B cell (primary cell): ENCODE results near the gene LUZP4. TPM values are rescaled to one million over a fixed set of nuclear protein-coding genes. Genes with fewer than 3 reads are reported as not detected.
"Not testable (repeated sequence)": the region's sequence is repeated elsewhere in the genome, so short reads cannot be mapped to it uniquely, and the experiment has no call there.

ENCODE experiments used
- ATAC-seq: fragments of 200-7000 bp; cut with Tn5 transposase; one replicate; pipeline ENCODE4 v1.10.0; 2021; ENCODE audit warnings: low read depth, mild to moderate bottlenecking, moderate number of reproducible peaks, moderate library complexity
- CTCF ChIA-PET: fragments of 350-600 bp; sonication (Branson Sonifier 250); formaldehyde crosslinking; loops from one replicate; lab custom pipeline; 2021; ENCODE audit warnings: antibody characterized with exemption, inconsistent platforms; lab: Charles Lee
- POLR2A ChIA-PET: fragments of 350-600 bp; sonication (Branson Sonifier 250); formaldehyde crosslinking; loops from one replicate; lab custom pipeline; 2021; ENCODE audit warnings: antibody characterized with exemption; lab: Charles Lee
- DNase-seq: peaks from one replicate; pipeline ENCODE4 v3.0.0; 2013
- H2AFZ ChIP-seq: 2 replicates; pipeline ENCODE4 v1.6.1; 2012; ENCODE audit warnings: mild to moderate bottlenecking, low read depth, low read length; ENCODE audit not compliant: insufficient read depth, poor library complexity, severe bottlenecking
- H3K27ac ChIP-seq, 2 donors: 1 replicate in 1 of 2; 2 replicates in 1 of 2; pipeline ENCODE4 v1.5.1; 2012 to 2013; ENCODE audit warnings: low read length in 2 of 2, mild to moderate bottlenecking in 2 of 2, moderate library complexity in 1 of 2
- H3K27me3 ChIP-seq, 4 experiments: fragments of 200-600 bp in 1 of 4; sonication (generic) in 1 of 4; replicated peaks in 1 of 4; 1 replicate in 2 of 4; 2 replicates in 2 of 4; pipeline versions ENCODE4 v1.6.1 to v1.7.0; 2013 to 2016; ENCODE audit warnings: low read length in 3 of 4, mild to moderate bottlenecking in 2 of 4, mixed read lengths in 1 of 4, moderate library complexity in 1 of 4; ENCODE audit not compliant: insufficient read depth in 4 of 4, control insufficient read depth in 3 of 4; ENCODE audit errors: control extremely low read depth in 1 of 4
- H3K36me3 ChIP-seq, 2 experiments: replicated peaks in 1 of 2; 1 replicate in 1 of 2; 2 replicates in 1 of 2; pipeline versions ENCODE4 v1.6.1 to v1.7.1; 2013; ENCODE audit warnings: low read length in 1 of 2; ENCODE audit not compliant: insufficient read depth in 2 of 2, control insufficient read depth in 1 of 2; ENCODE audit errors: control extremely low read depth in 1 of 2, extremely low read depth in 1 of 2
- H3K4me1 ChIP-seq, 2 donors: fragments of 200-600 bp in 1 of 2; sonication (generic) in 1 of 2; 1 replicate in 1 of 2; 2 replicates in 1 of 2; pipeline versions ENCODE4 v1.5.1 to v1.6.1; 2013 to 2017; ENCODE audit warnings: low read length in 2 of 2; ENCODE audit not compliant: control insufficient read depth in 2 of 2, insufficient read depth in 2 of 2
- H3K4me2 ChIP-seq: replicated peaks from 2 replicates; pipeline ENCODE3; 2012; ENCODE audit warnings: mild to moderate bottlenecking, low read depth, low read length; ENCODE audit not compliant: poor library complexity, severe bottlenecking
- H3K4me3 ChIP-seq, 5 experiments: fragments of 200-600 bp in 1 of 5; sonication (generic) in 1 of 5; 1 replicate in 3 of 5; 2 replicates in 2 of 5; pipeline versions ENCODE4 v1.5.1 to v1.7.0; 2011 to 2016; ENCODE audit warnings: low read length in 4 of 5, mild to moderate bottlenecking in 4 of 5, low read depth in 2 of 5, control low read depth in 1 of 5, moderate library complexity in 1 of 5; ENCODE audit not compliant: insufficient read depth in 1 of 5; ENCODE audit errors: control extremely low read depth in 1 of 5, extremely low read depth in 1 of 5
- H3K79me2 ChIP-seq: fragments of 200-600 bp; sonication (generic); one replicate; pipeline ENCODE4 v1.6.0; 2016; ENCODE audit warnings: low read length; ENCODE audit not compliant: control insufficient read depth, insufficient read depth
- H3K9ac ChIP-seq: fragments of 200-600 bp; sonication (generic); 2 replicates; pipeline ENCODE4 v1.6.1; 2017; ENCODE audit warnings: mild to moderate bottlenecking, low read length, moderate library complexity
- H3K9me3 ChIP-seq, 3 donors: one replicate each; pipeline versions ENCODE4 v1.6.1 to v1.7.1; 2013; ENCODE audit warnings: low read length in 2 of 3; ENCODE audit not compliant: control insufficient read depth in 2 of 3, insufficient read depth in 1 of 3; ENCODE audit errors: control extremely low read depth in 1 of 3
- H4K20me1 ChIP-seq: 2 replicates; pipeline ENCODE4 v1.6.0; 2012; ENCODE audit warnings: mild to moderate bottlenecking, low read length; ENCODE audit not compliant: insufficient read depth, control insufficient read depth, poor library complexity, severe bottlenecking
- H3K27ac Mint-ChIP-seq: one replicate; pipeline ENCODE4 v1.8.0; 2021; ENCODE audit warnings: mixed read lengths
- H3K27me3 Mint-ChIP-seq: one replicate; pipeline ENCODE4 v1.8.0; 2021; ENCODE audit warnings: mixed read lengths
- H3K4me1 Mint-ChIP-seq: one replicate; pipeline ENCODE4 v1.8.0; 2021; ENCODE audit warnings: mixed read lengths
- H3K4me3 Mint-ChIP-seq: one replicate; pipeline ENCODE4 v1.8.0; 2021; ENCODE audit warnings: mixed read lengths
- H3K9me3 Mint-ChIP-seq: one replicate; pipeline ENCODE4 v1.8.0; 2022; ENCODE audit warnings: mixed read lengths; ENCODE audit not compliant: insufficient read depth
- CTCF ChIP-seq: fragments of 200-600 bp; IDR thresholded peaks from one replicate; pipeline ENCODE4 v1.8.0; 2022; ENCODE audit warnings: antibody characterized with exemption, mild to moderate bottlenecking
- EZH2 ChIP-seq: IDR thresholded peaks from 2 replicates; pipeline ENCODE4 v1.6.1; 2012; ENCODE audit warnings: borderline replicate concordance, low read depth, mild to moderate bottlenecking, moderate library complexity, low read length; ENCODE audit not compliant: insufficient read depth, poor library complexity, severe bottlenecking
- WGBS: methylation state at CpG from one replicate; pipeline ENCODE4 v1.1.5; 2013; ENCODE audit warnings: missing lambda C conversion rate; ENCODE audit not compliant: insufficient coverage; 5-methylcytosine and 5-hydroxymethylcytosine counted together
- intact Hi-C: fragments of 100-400 bp; cut with micrococcal nuclease; formaldehyde crosslinking; loops from one replicate; pipeline ENCODE4 v1.10.0; 2022
- polyA plus RNA-seq: library from polyadenylated mRNA; depleted of rRNA; stranded (reverse); fragments of >200 nt; gene quantifications from 2 replicates; pipeline ENCODE4 v1.2.3, GENCODE V29; 2012
- total RNA-seq, 2 donors: library from RNA; stranded (reverse); fragments of 120-200 nt in 1 of 2; gene quantifications; 1 replicate in 1 of 2; 2 replicates in 1 of 2; pipeline versions ENCODE4 v1.2.3 to v1.2.4, GENCODE V29; 2013 to 2022

Gene LUZP4
- total and polyA plus RNA-seq, 2 donors (not counting 1 experiment from before 2014, with no cell fraction given), result not detected

GRCh38 chrX:115322375-115322774 is 32.9 kb downstream of the LUZP4 start:
- Histone ChIP-seq H3K36me3 (no peaks in the 10 kb centered on the region), H3K27ac (no peak overlapping the region), H4K20me1 (no peaks in the 10 kb centered on the region), H3K9me3 (no peaks in the 10 kb centered on the region), H3K4me3 (no peak overlapping the region), H3K4me1 (no peaks in the 10 kb centered on the region), H3K4me2 (no peak overlapping the region), H2AFZ (no peak overlapping the region), H3K27me3 (no peaks in the 10 kb centered on the region), H3K9ac (no peak overlapping the region), H3K79me2 (no peaks in the 10 kb centered on the region)
- ChIA-PET POLR2A (no interaction called here), CTCF (no interaction called here)
- no peak overlapping the region for H3K4me3 Mint-ChIP-seq
- ATAC-seq, result no peak
- no peak for DNase-seq
- H3K9me3 Mint-ChIP-seq, result no peaks in the 10 kb centered on the region
- H3K4me1 Mint-ChIP-seq, result no peaks in the 10 kb centered on the region
- intact Hi-C loops, result no loop called here
- TF ChIP-seq CTCF (no peak), EZH2 (no peak)
- H3K27me3 Mint-ChIP-seq, result no peaks in the 10 kb centered on the region
- no peak overlapping the region for H3K27ac Mint-ChIP-seq

- ChIA-PET CTCF (interaction anchor here (1.0 kb wide), 1 partner anchor 8 kb away, joined by 4 read pairs; no protein-coding TSS in a partner anchor), POLR2A (no interaction called here)
- H3K27me3 ChIP-seq, result no peaks in the 10 kb centered on the region
- intact Hi-C loops, result no loop called here
- Mint-ChIP-seq H3K4me3 (no peak overlapping the region), H3K27me3 (peaks cover 4% of the 10 kb centered on the region), H3K4me1 (no peaks in the 10 kb centered on the region), H3K27ac (no peak overlapping the region), H3K9me3 (no peaks in the 10 kb centered on the region)
- no peaks in the 10 kb centered on the region for H4K20me1 ChIP-seq
- H2AFZ ChIP-seq, result no peak overlapping the region
- H3K27ac ChIP-seq, result no peak overlapping the region
- no peak overlapping the region for H3K9ac ChIP-seq
- no peaks in the 10 kb centered on the region for H3K79me2 ChIP-seq
- no peaks in the 10 kb centered on the region for H3K9me3 ChIP-seq
- no peak for TF ChIP-seq CTCF
- TF ChIP-seq EZH2, result no peak
- H3K4me1 ChIP-seq, result no peaks in the 10 kb centered on the region
- H3K4me2 ChIP-seq, result no peak overlapping the region
- no peak for DNase-seq
- H3K36me3 ChIP-seq, result no peaks in the 10 kb centered on the region
- no peak for ATAC-seq
- no peak overlapping the region for H3K4me3 ChIP-seq
- WGBS, result no CpG with 5 or more reads among the region's 3 CpGs
Observed at GRCh38 chrX:115324194-115324593, 34.7 kb downstream of the LUZP4 start.

GRCh38 chrX:115329282-115329681 is 39.8 kb downstream of the LUZP4 start:
- H3K79me2 ChIP-seq, H3K4me2 ChIP-seq, H3K9me3 Mint-ChIP-seq, H3K4me1 ChIP-seq, H3K27me3 ChIP-seq, H4K20me1 ChIP-seq, H3K27me3 Mint-ChIP-seq, ATAC-seq, H3K9me3 ChIP-seq, H3K4me3 ChIP-seq, H3K36me3 ChIP-seq, H3K27ac ChIP-seq, intact Hi-C loops, H2AFZ ChIP-seq, H3K27ac Mint-ChIP-seq, POLR2A ChIA-PET, H3K4me3 Mint-ChIP-seq, H3K4me1 Mint-ChIP-seq, DNase-seq, H3K9ac ChIP-seq: not testable (repeated sequence)
- CTCF ChIA-PET, result interaction anchor here (0.6 to 1.3 kb wide), 2 partner anchors 84 to 314 kb away, joined by 3 read pairs; no protein-coding TSS in a partner anchor
- 100% methylated on average over 1 of the region's 4 CpGs for WGBS
